Measurements from ENCODE around the gene PLAAT2.
"Not testable (repeated sequence)": the region's sequence is repeated elsewhere in the genome, so short reads cannot be mapped to it uniquely, and the experiment has no call there.

PLAAT2 gene

GRCh38 chr11:63547061-63547460 is 16.1 kb downstream of the PLAAT2 start:
- DNase-seq = no peak

GRCh38 chr11:63543711-63544110 is 19.5 kb downstream of the PLAAT2 start:
- DNase-seq = no peak

GRCh38 chr11:63542506-63542905 is 20.7 kb downstream of the PLAAT2 start:
- not testable (repeated sequence) for DNase-seq

GRCh38 chr11:63537293-63538101 is 25.7 kb downstream of the PLAAT2 start:
- no peak for DNase-seq

GRCh38 chr11:63536669-63537292 is 26.4 kb downstream of the PLAAT2 start, which contains the start of gene PLAAT4:
TSS of gene PLAAT4 (plus strand) at chr11:63536808. CDS start at chr11:63536869, 61 bp downstream.
- DNase-seq = no peak

GRCh38 chr11:63535734-63536133 is 27.4 kb downstream of the PLAAT2 start:
- DNase-seq = no peak

GRCh38 chr11:63534895-63535461 is 28.2 kb downstream of the PLAAT2 start:
- no peak for DNase-seq

GRCh38 chr11:63534076-63534475 is 29.1 kb downstream of the PLAAT2 start:
- no peak for DNase-seq

GRCh38 chr11:63532799-63533475 is 30.2 kb downstream of the PLAAT2 start:
- DNase-seq = no peak

GRCh38 chr11:63532117-63532516 is 31.1 kb downstream of the PLAAT2 start:
- DNase-seq = no peak

GRCh38 chr11:63531074-63531792 is 31.9 kb downstream of the PLAAT2 start:
- DNase-seq = not testable (repeated sequence)

GRCh38 chr11:63530021-63530420 is 33.2 kb downstream of the PLAAT2 start:
- no peak for DNase-seq

- not testable (repeated sequence) for DNase-seq
These were observed 33.8 kb downstream of the PLAAT2 start for GRCh38 chr11:63529373-63529772.

GRCh38 chr11:63528729-63529278 is 34.4 kb downstream of the PLAAT2 start:
- DNase-seq = not testable (repeated sequence)

GRCh38 chr11:63528156-63528555 is 35.0 kb downstream of the PLAAT2 start:
- not testable (repeated sequence) for DNase-seq

- DNase-seq = no peak
These were observed 35.5 kb downstream of the PLAAT2 start for GRCh38 chr11:63527667-63528066.

- no peak for DNase-seq
These were observed 40.0 kb downstream of the PLAAT2 start for GRCh38 chr11:63523151-63523550.

GRCh38 chr11:63521896-63522295 is 41.3 kb downstream of the PLAAT2 start:
- DNase-seq = no peak

- no peak for DNase-seq
These were observed 42.5 kb downstream of the PLAAT2 start for GRCh38 chr11:63520606-63521170.

- DNase-seq = no peak
These were observed 44.6 kb downstream of the PLAAT2 start for GRCh38 chr11:63518548-63518947.

GRCh38 chr11:63517156-63517555 is 46.0 kb downstream of the PLAAT2 start:
- DNase-seq = no peak

- DNase-seq = no peak
These were observed 47.1 kb downstream of the PLAAT2 start for GRCh38 chr11:63516109-63516508.

Measured in NCI-H510A (cell line).